Skeletal muscle cell (primary cell): ENCODE measurements around the gene ALKBH1.
"Not testable (repeated sequence)": the region's sequence is repeated elsewhere in the genome, so short reads cannot be mapped to it uniquely, and the experiment has no call there.

Experiments
- DNase-seq: peaks from one replicate; pipeline ENCODE4 v3.0.0-alpha.2; 2010; ENCODE audit warnings: low read depth
- H3K4me3 ChIP-seq: 2 replicates; pipeline ENCODE4 v1.5.1; 2011; ENCODE audit warnings: low read depth, mild to moderate bottlenecking, control low read depth, low read length, moderate library complexity

Gene ALKBH1

GRCh38 chr14:77638771-77639171 lies 69.1 kb downstream of the ALKBH1 start:
- peak; percentile 88 for DNase-seq

GRCh38 chr14:77635869-77636268 lies 72.0 kb downstream of the ALKBH1 start:
- DNase-seq, H3K4me3 ChIP-seq: not testable (repeated sequence)

More at GRCh38 chr14:77638771-77639171, 69.1 kb downstream of the ALKBH1 start:
- no peak overlapping the region for H3K4me3 ChIP-seq

- not testable (repeated sequence) for DNase-seq, H3K4me3 ChIP-seq
Observed at GRCh38 chr14:77635466-77635865, 72.4 kb downstream of the ALKBH1 start.

GRCh38 chr14:77630111-77630510 lies 77.7 kb downstream of the ALKBH1 start:
- no peak overlapping the region for H3K4me3 ChIP-seq
- DNase-seq, result no peak

GRCh38 chr14:77625360-77625759 lies 82.5 kb downstream of the ALKBH1 start:
- no peak for DNase-seq
- H3K4me3 ChIP-seq, result no peak overlapping the region

GRCh38 chr14:77623201-77623600 lies 84.6 kb downstream of the ALKBH1 start:
- DNase-seq, result no peak
- no peak overlapping the region for H3K4me3 ChIP-seq
